ENCODE measurements around the gene SLBP.

SLBP gene

GRCh38 chr4:1726146-1726934, 14.2 kb upstream of the SLBP start:
- DNase-seq (ENCODE audit: low spot score) = peak; percentile 92

- DNase-seq (ENCODE audit: low spot score) = no peak
These were observed 13.4 kb upstream of the SLBP start for GRCh38 chr4:1725521-1725920.

- no peak for DNase-seq (ENCODE audit: low spot score)
These were observed 11.1 kb upstream of the SLBP start for GRCh38 chr4:1723131-1723801.

- no peak for DNase-seq (ENCODE audit: low spot score)
These were observed 10.5 kb upstream of the SLBP start for GRCh38 chr4:1722551-1723118.

GRCh38 chr4:1721666-1722550, 9.8 kb upstream of the SLBP start:
- no peak for DNase-seq (ENCODE audit: low spot score)

GRCh38 chr4:1721003-1721665, 9.0 kb upstream of the SLBP start, which contains the start of the genes TACC3 and TMEM129:
Gene TACC3 (plus strand): TSS chr4:1721521. CDS start chr4:1723422, 1,901 bp downstream.
Gene TMEM129 (minus strand): TSS chr4:1721323. CDS start chr4:1720837, 486 bp downstream.
- DNase-seq (ENCODE audit: low spot score) = peak; percentile 99

- no peak for DNase-seq (ENCODE audit: low spot score)
These were observed 8.3 kb upstream of the SLBP start for GRCh38 chr4:1720163-1720983.

GRCh38 chr4:1718095-1718850, 6.2 kb upstream of the SLBP start:
- no peak for DNase-seq (ENCODE audit: low spot score)

GRCh38 chr4:1717129-1718094, 5.3 kb upstream of the SLBP start:
- no peak for DNase-seq (ENCODE audit: low spot score)

- no peak for DNase-seq (ENCODE audit: low spot score)
These were observed 4.2 kb upstream of the SLBP start for GRCh38 chr4:1716065-1716945.

GRCh38 chr4:1715002-1715758, 3.1 kb upstream of the SLBP start:
- no peak for DNase-seq (ENCODE audit: low spot score)

- no peak for DNase-seq (ENCODE audit: low spot score)
These were observed 2.3 kb upstream of the SLBP start for GRCh38 chr4:1714303-1715001.

- peak; percentile 61 for DNase-seq (ENCODE audit: low spot score)
These were observed 1.1 kb upstream of the SLBP start for GRCh38 chr4:1713003-1713851.

GRCh38 chr4:1711571-1712215, 426 bp downstream of the SLBP start:
- no peak for DNase-seq (ENCODE audit: low spot score)

Data from HuH-7 (cell line).